NCI-H82 (cell line): ENCODE measurements around the gene MR1.

ENCODE experiments used
- DNase-seq: peaks from one replicate; lab custom pipeline; 2025; lab: John Stamatoyannopoulos, UW

Gene MR1

GRCh38 chr1:181064011-181064623 is 30.3 kb downstream of the MR1 start:
- DNase-seq = peak; percentile 89

- DNase-seq = no peak
Measured at GRCh38 chr1:181064702-181065101, 30.9 kb downstream of the MR1 start.

- DNase-seq = no peak
Measured at GRCh38 chr1:181073638-181074037, 39.9 kb downstream of the MR1 start.

GRCh38 chr1:181075766-181076350 is 42.1 kb downstream of the MR1 start:
- peak; percentile 66 for DNase-seq

GRCh38 chr1:181076852-181077251 is 43.1 kb downstream of the MR1 start:
- DNase-seq = no peak

- DNase-seq = peak; percentile 86
Measured at GRCh38 chr1:181077576-181078242, 43.9 kb downstream of the MR1 start.

- no peak for DNase-seq
Measured at GRCh38 chr1:181079382-181079781, 45.6 kb downstream of the MR1 start.

- DNase-seq = no peak
Measured at GRCh38 chr1:181079920-181080319, 46.1 kb downstream of the MR1 start.

- DNase-seq = no peak
Measured at GRCh38 chr1:181080556-181080955, 46.8 kb downstream of the MR1 start.

- DNase-seq = no peak
Measured at GRCh38 chr1:181081395-181081794, 47.6 kb downstream of the MR1 start.

GRCh38 chr1:181083842-181084605 is 50.2 kb downstream of the MR1 start:
- DNase-seq = peak; percentile 97

GRCh38 chr1:181084606-181084969 is 50.8 kb downstream of the MR1 start:
- DNase-seq = no peak

- DNase-seq = no peak
Measured at GRCh38 chr1:181086091-181086490, 52.3 kb downstream of the MR1 start.

GRCh38 chr1:181086926-181087325 is 53.1 kb downstream of the MR1 start:
- DNase-seq = no peak

- DNase-seq = no peak
Measured at GRCh38 chr1:181087400-181087901, 53.7 kb downstream of the MR1 start.

GRCh38 chr1:181088079-181089016 is 54.6 kb downstream of the MR1 start, which contains the start of gene IER5:
Gene IER5 (plus strand): TSS chr1:181088700. CDS start chr1:181088903, 203 bp downstream.
- peak; percentile 99 for DNase-seq

GRCh38 chr1:181089017-181089675 is 55.4 kb downstream of the MR1 start:
- peak; percentile 65 for DNase-seq

- peak; percentile 86 for DNase-seq
Measured at GRCh38 chr1:181089676-181090544, 56.1 kb downstream of the MR1 start.

- DNase-seq = no peak
Measured at GRCh38 chr1:181090641-181091126, 56.9 kb downstream of the MR1 start.
